NCI-H1417 (cell line): ENCODE results near the gene AFF1.

Source experiments
- DNase-seq, 3 experiments: peaks; one replicate each; lab custom pipeline; 2025; lab: John Stamatoyannopoulos, UW

AFF1 gene, protein sequence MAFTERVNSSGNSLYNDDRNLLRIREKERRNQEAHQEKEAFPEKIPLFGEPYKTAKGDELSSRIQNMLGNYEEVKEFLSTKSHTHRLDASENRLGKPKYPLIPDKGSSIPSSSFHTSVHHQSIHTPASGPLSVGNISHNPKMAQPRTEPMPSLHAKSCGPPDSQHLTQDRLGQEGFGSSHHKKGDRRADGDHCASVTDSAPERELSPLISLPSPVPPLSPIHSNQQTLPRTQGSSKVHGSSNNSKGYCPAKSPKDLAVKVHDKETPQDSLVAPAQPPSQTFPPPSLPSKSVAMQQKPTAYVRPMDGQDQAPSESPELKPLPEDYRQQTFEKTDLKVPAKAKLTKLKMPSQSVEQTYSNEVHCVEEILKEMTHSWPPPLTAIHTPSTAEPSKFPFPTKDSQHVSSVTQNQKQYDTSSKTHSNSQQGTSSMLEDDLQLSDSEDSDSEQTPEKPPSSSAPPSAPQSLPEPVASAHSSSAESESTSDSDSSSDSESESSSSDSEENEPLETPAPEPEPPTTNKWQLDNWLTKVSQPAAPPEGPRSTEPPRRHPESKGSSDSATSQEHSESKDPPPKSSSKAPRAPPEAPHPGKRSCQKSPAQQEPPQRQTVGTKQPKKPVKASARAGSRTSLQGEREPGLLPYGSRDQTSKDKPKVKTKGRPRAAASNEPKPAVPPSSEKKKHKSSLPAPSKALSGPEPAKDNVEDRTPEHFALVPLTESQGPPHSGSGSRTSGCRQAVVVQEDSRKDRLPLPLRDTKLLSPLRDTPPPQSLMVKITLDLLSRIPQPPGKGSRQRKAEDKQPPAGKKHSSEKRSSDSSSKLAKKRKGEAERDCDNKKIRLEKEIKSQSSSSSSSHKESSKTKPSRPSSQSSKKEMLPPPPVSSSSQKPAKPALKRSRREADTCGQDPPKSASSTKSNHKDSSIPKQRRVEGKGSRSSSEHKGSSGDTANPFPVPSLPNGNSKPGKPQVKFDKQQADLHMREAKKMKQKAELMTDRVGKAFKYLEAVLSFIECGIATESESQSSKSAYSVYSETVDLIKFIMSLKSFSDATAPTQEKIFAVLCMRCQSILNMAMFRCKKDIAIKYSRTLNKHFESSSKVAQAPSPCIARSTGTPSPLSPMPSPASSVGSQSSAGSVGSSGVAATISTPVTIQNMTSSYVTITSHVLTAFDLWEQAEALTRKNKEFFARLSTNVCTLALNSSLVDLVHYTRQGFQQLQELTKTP

GRCh38 chr4:86934771-86935565 is at the start of gene AFF1:
Gene AFF1, plus strand, starts transcription at chr4:86935011. Its CDS starts 13,523 bp downstream, at chr4:86948534.
- DNase-seq: peak; percentile 93 to 95 (median 93)

DNA sequence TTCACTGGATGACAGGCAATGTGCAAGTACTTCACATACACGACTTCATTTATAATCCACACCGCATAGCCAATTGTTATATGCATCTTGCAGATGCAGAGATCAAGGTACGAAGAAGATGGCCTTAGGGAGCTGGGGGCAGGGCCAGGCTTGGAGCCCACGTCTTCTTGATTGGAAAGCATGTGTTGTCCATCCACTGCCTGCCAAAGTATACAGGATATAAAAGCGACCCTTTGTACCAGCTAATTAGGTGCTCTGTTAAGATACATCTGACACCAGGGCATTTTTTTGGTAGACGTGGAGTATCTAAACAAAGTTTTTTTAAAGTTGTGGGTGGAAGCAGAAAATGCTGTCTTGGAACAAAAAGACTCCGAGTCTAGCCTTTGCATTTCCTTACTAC is 44.0 kb upstream of the AFF1 start:
- DNase-seq: no peak

DNA sequence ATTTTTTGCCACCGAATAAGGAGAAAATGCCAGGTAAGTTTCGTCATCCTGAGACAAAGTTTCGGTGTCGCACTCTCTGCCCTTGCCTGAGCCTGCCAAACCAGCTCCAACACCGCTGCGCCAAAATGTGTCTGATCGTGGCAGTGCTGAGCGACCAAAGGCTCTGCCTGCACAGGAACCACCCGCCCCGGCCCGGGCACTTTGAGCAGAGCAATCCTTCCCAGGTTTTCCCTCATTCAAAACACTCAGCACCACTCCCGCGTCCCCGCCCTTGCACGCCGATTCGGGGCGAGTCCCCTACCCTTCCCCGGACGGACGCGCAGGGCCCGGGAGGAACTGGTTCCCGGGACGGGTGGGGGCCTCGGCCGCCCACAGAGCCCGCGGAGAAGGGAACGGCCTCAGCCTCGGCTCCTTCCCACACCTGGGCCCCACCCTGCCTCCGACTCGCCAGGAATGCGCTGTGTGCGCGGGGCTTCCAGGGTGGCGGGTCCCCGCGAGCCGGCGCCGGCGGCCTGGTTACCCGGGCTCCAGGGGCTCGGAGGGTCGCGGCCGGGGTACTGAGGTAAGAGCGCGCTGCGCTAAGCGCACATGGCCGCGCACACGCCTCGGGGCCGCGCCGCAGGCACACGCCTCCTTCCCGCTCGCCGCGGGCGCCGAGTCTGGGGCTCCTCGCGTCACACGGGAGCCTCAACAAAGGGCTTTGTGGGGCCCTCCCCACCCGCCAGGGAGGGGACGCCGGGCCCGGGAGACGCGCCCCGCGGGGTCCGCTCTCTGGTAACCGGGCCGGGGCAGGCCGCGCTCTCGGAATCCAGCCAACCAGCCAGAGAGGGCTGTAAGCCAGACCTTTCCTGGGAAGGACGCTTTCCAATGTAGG is 42.8 kb upstream of the AFF1 start, which contains the start of gene C4orf36:
C4orf36 (minus strand) TSS at position 661 of the 874 bp plus-strand sequence. CDS start 902 bp downstream, outside the sequence.
- peak; percentile 71 to 89 (median 87) for DNase-seq

DNA sequence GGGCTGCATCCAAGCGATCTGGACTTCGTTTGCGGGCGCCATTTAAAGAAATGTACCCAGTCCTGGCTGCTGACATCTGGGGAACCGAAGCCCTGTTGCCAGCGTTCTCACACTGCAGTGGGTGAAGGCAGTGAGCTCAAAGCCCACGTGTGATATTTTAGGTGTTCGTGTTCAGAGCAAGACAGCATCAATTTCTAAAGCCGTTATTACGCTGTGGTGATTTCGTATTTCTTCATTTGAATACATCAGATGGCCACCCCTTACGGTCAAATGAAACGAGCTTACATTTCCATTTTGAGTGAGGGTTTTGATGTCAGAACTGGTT is 42.2 kb upstream of the AFF1 start:
- DNase-seq: no peak

GRCh38 chr4:86893136-86893535 is 41.7 kb upstream of the AFF1 start:
- DNase-seq: no peak

DNA sequence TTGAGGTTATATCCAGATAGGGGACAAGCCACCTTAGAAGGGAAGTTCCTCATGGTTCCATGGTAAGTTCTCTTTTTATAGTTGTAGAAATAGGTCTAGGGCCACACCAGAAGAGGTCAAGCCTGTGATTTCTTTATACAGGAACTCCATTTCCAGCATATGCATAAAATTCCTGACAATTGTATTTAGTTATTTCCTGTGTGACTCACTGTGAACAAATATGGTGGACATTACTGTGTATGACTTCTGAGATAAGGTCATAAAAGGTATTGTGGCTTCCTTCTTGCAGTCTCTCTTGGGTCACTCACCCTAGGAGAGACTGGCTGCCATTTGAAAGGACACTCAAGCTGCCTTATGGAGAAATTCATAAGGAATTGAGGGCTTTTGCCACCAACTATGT is 40.4 kb upstream of the AFF1 start:
- no peak for DNase-seq

DNA sequence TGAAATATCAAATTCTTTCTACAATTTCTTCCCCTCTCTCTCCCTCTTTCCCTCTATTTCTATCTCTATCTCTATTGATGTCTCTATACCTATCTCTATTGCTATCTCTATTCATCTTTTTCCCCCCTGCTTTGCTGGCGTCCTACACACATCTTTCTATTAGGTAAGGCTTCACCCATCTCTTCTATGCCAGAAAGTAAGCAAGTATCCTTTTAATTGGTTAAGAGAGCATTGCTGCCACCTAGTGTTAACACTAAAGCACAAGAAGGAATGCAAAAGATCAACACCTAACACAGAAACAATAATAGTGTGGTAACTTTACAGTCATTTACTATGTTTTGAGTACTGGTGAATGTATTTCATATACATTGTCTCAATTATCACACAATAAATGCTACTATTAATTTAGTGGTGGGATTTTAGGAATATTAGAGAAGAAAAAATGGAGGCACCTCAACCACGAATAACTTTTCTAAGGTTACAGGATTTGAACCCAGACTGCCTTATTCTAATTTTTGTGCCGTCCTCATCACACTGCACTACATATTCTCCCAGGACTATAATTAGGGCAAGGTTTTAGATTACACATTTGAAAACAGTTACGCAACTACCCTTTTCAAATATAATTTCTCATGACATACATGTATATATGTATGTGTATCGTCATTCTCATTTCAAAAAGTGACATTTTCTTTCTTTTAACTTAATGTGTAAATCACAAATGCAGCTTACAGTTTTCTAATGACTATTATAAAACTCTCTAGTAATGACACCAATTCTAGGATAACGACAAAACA is 38.9 kb upstream of the AFF1 start:
- peak; percentile 40 to 84 (median 80) for DNase-seq

- DNase-seq: no peak
Observed at GRCh38 chr4:86896596-86896995, 38.2 kb upstream of the AFF1 start.

GRCh38 chr4:86898562-86898961 is 36.2 kb upstream of the AFF1 start:
- DNase-seq: no peak

DNA sequence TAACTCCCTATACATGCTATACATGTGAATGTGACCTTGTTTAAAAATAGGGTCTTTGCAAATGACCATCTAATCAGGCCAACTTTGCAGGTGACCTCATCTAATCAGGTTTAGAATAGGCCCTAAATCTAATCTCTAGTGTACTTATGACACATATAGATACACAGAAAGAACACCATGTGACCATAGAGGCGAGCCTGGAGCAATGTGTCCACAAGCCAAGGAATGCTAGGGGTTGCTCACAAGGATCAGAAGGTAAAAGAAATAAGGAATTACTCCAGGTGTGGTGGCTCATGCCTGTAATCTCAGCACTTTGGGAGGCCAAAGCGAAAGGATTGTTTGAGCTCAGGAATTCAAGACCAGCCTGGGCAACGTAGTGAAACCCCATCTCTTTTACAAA is 32.9 kb upstream of the AFF1 start:
- no peak for DNase-seq

DNA sequence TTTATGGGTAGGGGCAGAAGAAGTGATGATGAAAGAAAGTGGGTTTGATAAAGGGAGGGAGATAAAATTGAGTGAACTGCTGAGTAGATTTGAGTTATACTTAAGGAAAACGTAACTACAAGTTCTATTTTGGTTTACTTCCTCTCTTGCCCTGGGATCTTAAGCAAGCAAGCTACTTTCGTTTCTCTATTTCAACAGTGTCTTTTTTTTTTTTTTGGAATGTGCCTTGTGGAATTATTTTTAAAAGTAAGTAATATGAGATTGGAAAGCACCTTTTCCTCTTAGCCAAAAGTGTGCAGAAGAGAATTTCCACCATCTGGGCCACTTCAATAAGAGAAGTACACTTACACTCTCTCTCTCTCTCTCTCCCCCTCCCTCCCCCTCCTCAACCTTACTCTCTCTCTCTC is 26.6 kb upstream of the AFF1 start:
- no peak for DNase-seq

GRCh38 chr4:86909546-86910295 is 25.1 kb upstream of the AFF1 start:
- no peak for DNase-seq

DNA sequence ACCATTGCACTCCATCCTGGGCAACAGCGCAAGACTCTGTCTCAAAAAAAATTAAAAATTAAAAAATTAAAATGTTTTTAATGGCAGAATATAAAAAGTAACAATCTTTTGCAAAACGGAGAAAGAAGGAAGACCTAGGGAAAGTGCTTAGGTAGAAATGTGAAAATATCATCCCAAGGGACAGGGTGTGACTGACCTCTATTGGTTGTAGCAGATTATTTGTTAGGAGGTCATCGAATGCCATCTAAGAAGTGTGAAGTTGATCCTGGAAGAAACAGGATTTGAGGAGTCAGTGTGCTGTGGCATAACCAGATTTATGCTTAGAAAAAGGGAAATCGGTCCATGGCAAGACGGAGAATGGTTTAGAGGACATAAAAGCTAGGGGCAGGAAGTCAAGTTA is 24.4 kb upstream of the AFF1 start:
- no peak for DNase-seq

- DNase-seq: no peak
Observed at GRCh38 chr4:86910820-86911684, 23.8 kb upstream of the AFF1 start.

GRCh38 chr4:86916392-86916791 is 18.4 kb upstream of the AFF1 start:
- no peak for DNase-seq

- DNase-seq: no peak
Observed at GRCh38 chr4:86917212-86918039, 17.4 kb upstream of the AFF1 start.

DNA sequence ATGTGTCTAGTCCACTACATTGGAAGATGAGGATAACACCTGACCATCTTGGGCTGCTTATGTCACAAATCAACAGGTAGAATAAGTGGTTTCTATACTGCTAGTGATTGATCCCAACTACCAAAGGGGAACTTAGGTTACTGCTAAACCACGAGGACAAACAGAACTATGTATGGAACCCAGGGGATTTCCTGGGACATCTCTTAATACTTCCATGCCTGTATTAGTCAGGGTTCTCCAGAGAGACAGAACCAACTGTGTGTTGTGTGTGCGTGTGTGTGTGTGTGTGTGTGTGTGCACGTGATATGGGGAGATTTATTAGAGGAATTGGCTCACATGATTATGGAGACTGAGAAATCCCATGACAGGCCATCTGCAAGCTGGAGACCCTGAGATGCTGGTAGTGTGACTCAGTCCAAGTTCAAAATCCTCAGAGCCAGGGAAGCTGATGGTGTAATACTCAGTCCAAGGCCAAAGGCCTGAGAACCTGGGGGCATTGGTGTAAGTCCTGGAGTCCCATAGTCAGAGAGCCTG is 16.2 kb upstream of the AFF1 start:
- DNase-seq: no peak
